ENCODE data around the gene DOC2A.

- peak; percentile 95 for TF ChIP-seq CTCF (IDR thresholded peaks at IDR 0.05)
- TF ChIP-seq SIN3A (IDR thresholded peaks at IDR 0.05; ENCODE audit: borderline replicate concordance, insufficient read depth, low read depth, low read length): no peak
- TF ChIP-seq REST (IDR thresholded peaks at IDR 0.05; ENCODE audit: insufficient read depth in 1 of 2, low read depth in 2 of 2, low read length in 1 of 2): no peak
These were observed 44.2 kb upstream of the DOC2A start for GRCh38 chr16:30054959-30055553.
